AG04450 (cell line): ENCODE measurements around the gene AMFR. TPM values are rescaled to one million over a fixed set of nuclear protein-coding genes. Genes with fewer than 3 reads are reported as not detected.

Source experiments
- CTCF ChIA-PET: fragments of 300-600, 350-600 bp; formaldehyde crosslinking; extraction: SDS; loops from one replicate; lab custom pipeline; 2022; ENCODE audit warnings: antibody characterized with exemption, inconsistent platforms; lab: Charles Lee
- POLR2A ChIA-PET: fragments of 350-600 bp; formaldehyde crosslinking; extraction: SDS; loops from one replicate; lab custom pipeline; 2021; ENCODE audit warnings: antibody characterized with exemption, inconsistent platforms; lab: Yijun Ruan, JAX
- DNase-seq: peaks from one replicate; pipeline ENCODE4 v3.0.0-alpha.2; 2011; ENCODE audit warnings: low read depth, low spot score
- H3K27ac ChIP-seq: one replicate; pipeline ENCODE4 v1.5.1; 2012; ENCODE audit warnings: low read depth, low read length, control low read depth
- H3K27me3 ChIP-seq: one replicate; pipeline ENCODE4 v1.6.0; 2012; ENCODE audit warnings: low read length; ENCODE audit not compliant: control insufficient read depth, insufficient read depth
- H3K4me3 ChIP-seq: 2 replicates; pipeline ENCODE4 v1.5.1; 2011; ENCODE audit warnings: mild to moderate bottlenecking, low read depth, low read length, control low read depth
- H3K9me3 ChIP-seq: 2 replicates; pipeline ENCODE4 v1.5.1; 2012; ENCODE audit warnings: low read length; ENCODE audit not compliant: control insufficient read depth, insufficient read depth
- CTCF ChIP-seq: IDR thresholded peaks from 2 replicates; pipeline ENCODE4 v1.5.1; 2011; ENCODE audit warnings: low read depth, low read length, control low read depth, inconsistent platforms
- polyA plus RNA-seq: library from polyadenylated mRNA; depleted of rRNA; stranded (reverse); fragments of >200 nt; gene quantifications from 2 replicates; pipeline ENCODE4 v1.2.3, GENCODE V29; 2011

The AMFR gene
- polyA plus RNA-seq, 1 experiment, result 77.9 TPM

GRCh38 chr16:56417138-56417537 is 8.2 kb downstream of the AMFR start:
- TF ChIP-seq CTCF, result no peak
- Histone ChIP-seq H3K27me3 (no peaks in the 10 kb centered on the region), H3K4me3 (no peak overlapping the region), H3K27ac (no peak overlapping the region), H3K9me3 (no peaks in the 10 kb centered on the region)
- ChIA-PET POLR2A (no interaction called here), CTCF (interaction anchor here (0.6 kb wide), 1 partner anchor 474 kb away, joined by 3 read pairs; no protein-coding TSS in a partner anchor)
- DNase-seq, result no peak

GRCh38 chr16:56415875-56416274 is 9.5 kb downstream of the AMFR start:
- CTCF ChIA-PET, result no interaction called here
- DNase-seq, result no peak
- Histone ChIP-seq H3K27ac (no peak overlapping the region), H3K9me3 (no peaks in the 10 kb centered on the region), H3K27me3 (no peaks in the 10 kb centered on the region), H3K4me3 (no peak overlapping the region)
- no peak for TF ChIP-seq CTCF
- POLR2A ChIA-PET, result no interaction called here

GRCh38 chr16:56414366-56414765 is 11.0 kb downstream of the AMFR start:
- no peak for DNase-seq
- H3K27ac ChIP-seq, result no peak overlapping the region
- ChIA-PET POLR2A (no interaction called here), CTCF (no interaction called here)
- H3K27me3 ChIP-seq, result no peaks in the 10 kb centered on the region
- no peaks in the 10 kb centered on the region for H3K9me3 ChIP-seq
- no peak for TF ChIP-seq CTCF
- no peak overlapping the region for H3K4me3 ChIP-seq

- Histone ChIP-seq H3K27me3 (no peaks in the 10 kb centered on the region), H3K4me3 (no peak overlapping the region), H3K27ac (no peak overlapping the region), H3K9me3 (no peaks in the 10 kb centered on the region)
- CTCF ChIA-PET, result no interaction called here
- no peak for DNase-seq
- POLR2A ChIA-PET, result no interaction called here
- no peak for TF ChIP-seq CTCF
Measured at GRCh38 chr16:56413381-56413780, 12.0 kb downstream of the AMFR start.

GRCh38 chr16:56411624-56412023 is 13.7 kb downstream of the AMFR start:
- POLR2A ChIA-PET, result interaction anchor here (0.6 kb wide), 1 partner anchor 8 kb away, joined by 3 read pairs; no protein-coding TSS in a partner anchor
- Histone ChIP-seq H3K27ac (no peak overlapping the region), H3K4me3 (no peak overlapping the region), H3K9me3 (no peaks in the 10 kb centered on the region), H3K27me3 (no peaks in the 10 kb centered on the region)
- TF ChIP-seq CTCF, result no peak
- CTCF ChIA-PET, result interaction anchor here (1.2 kb wide), 1 partner anchor 55 kb away, joined by 4 read pairs; no protein-coding TSS in a partner anchor
- no peak for DNase-seq
